Choroid plexus epithelial cell (primary cell): ENCODE measurements around the gene MVK.

ENCODE experiments used
- DNase-seq: peaks from one replicate; pipeline ENCODE4 v3.0.0-alpha.2; 2010; ENCODE audit warnings: low read depth
- H3K4me3 ChIP-seq: 2 replicates; pipeline ENCODE4 v1.5.1; 2011; ENCODE audit warnings: low read depth, mild to moderate bottlenecking, control low read depth, low read length, moderate library complexity
- CTCF ChIP-seq: conservative IDR thresholded peaks from 2 replicates; pipeline ENCODE4 v1.5.1; 2011; ENCODE audit warnings: low read depth, mild to moderate bottlenecking, control low read depth, inconsistent platforms, low read length, moderate library complexity

The MVK gene

GRCh38 chr12:109604132-109604585 lies 30.6 kb downstream of the MVK start:
- H3K4me3 ChIP-seq = no peak overlapping the region
- TF ChIP-seq CTCF = no peak
- no peak for DNase-seq

DNA sequence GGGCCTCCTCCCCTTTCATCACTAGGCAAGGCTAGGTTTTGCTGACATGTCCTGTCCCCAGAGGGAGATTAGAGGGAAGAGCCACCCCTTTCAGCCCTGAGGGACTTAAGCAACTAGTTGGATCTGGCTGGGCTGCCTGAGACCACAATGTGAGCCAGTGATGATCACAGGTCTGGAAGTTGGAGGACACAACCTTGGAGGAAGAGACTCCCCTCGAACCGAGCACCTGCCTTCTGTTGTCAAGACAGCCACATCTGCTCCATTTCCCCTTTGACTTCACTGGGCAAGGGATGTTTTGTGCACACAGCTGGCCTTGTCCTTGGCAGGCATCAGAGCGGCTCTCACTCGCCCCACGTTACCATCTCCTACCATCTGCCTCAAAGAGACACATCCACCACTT lies 31.4 kb downstream of the MVK start:
- H3K4me3 ChIP-seq = no peak overlapping the region
- TF ChIP-seq CTCF = no peak
- no peak for DNase-seq

DNA sequence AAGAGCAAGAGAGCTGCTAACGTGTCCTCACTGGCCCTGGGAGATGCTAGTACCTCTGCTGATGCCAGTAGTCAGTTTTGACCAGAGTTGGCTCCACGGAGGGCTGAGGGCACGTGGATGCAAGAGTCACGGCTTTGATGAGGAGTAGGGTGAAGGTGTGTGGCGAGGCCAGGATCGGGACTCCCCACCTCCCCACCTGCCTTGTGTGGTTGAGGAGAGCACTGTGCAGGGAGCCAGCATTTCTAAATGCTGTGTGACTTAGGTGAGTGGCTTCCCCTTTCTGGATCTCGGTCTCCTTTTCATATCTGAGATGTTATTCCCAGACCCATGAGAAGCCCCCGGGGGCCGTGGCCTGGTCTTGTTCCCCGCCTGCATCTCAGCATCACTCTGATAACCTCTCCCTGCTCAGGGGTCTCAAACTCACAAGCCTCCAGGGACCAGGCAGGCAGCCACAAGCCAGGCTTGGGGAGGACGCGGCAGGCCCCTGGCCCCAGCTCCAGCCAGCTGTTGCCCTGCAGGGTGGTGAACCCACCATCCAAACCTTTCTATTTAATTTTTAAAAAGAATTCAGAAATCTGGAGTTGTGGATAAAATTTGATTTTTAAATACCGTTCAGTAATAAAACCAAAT lies 32.1 kb downstream of the MVK start:
- DNase-seq = no peak
- no peak for TF ChIP-seq CTCF
- H3K4me3 ChIP-seq = no peak overlapping the region

DNA sequence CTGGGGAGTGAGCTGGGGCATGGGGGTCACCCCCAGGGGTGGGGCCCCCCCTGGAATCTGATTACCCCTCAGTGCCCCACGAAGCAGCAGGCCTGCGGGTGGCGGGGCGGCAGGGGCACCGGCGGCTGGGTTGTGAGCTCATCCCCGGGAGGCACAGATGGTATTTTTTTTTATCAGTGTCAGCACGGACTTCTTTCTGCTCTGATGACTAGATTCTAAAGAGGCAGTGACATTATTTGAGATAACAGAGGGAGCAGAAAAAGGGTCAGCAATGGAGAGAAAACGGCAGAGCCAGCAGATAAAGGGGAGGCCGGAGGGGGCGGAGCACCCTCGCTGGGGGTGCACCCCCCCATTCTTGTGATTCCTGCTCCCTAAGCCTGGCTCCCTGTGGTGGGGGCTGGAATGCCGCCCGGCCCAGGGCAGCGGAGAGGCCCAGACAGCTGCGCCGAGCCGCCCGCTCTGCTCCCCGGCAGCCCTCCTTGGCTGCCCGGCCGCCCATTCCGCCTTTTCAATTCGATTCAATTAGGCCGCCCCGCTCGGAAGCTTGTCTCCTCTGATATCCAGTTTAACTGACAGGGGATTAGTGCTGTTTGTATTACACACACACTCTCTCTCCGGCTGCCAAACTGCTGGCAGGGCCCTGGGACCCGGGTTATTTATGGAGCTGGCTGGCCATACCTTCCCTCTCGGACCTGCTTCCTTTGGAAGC lies 32.9 kb downstream of the MVK start:
- DNase-seq = peak; percentile 33
- peak overlapping the region; percentile 23 for H3K4me3 ChIP-seq
- no peak for TF ChIP-seq CTCF

DNA sequence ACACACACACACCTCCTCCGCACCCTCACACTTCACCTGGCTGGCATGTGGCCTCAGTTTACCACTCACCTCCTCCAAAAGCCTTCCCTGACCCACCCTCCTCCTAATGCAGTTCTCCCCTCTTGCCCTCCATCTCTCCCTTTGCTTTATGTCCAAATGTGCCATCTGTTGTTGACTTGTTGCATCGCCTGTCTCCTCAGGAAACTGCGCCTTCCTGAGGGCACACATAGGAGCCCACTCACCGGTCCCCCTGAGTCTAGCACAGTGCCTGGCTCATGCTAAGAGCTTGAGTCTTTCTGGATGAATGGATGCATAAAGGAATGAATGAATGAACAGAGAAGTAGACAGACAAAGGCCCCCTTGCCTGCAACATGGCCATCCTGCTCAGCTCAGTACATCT lies 34.0 kb downstream of the MVK start:
- TF ChIP-seq CTCF = no peak
- no peak overlapping the region for H3K4me3 ChIP-seq
- DNase-seq = no peak

GRCh38 chr12:109608270-109608669 lies 34.7 kb downstream of the MVK start:
- no peak for TF ChIP-seq CTCF
- H3K4me3 ChIP-seq = no peak overlapping the region
- DNase-seq = no peak

DNA sequence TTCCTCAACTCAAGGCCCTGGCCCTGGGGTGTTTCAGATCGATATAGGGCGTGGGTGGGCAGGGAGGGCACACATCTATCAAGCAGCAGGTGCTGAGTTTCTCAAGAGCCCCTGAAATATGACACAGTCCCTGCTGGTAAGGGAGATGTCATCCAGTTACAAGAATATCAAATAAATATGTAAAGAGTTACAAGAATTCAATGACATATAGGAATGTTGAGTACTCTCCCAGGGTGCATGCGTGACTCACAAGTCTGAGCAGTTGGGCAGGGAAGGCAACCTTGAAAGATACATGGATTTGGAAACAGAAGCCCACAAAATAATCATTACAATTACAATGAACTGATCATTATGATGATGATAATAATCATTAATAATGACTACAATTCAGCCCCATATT lies 35.2 kb downstream of the MVK start:
- H3K4me3 ChIP-seq = no peak overlapping the region
- DNase-seq = no peak
- TF ChIP-seq CTCF = no peak
